Measurements from ENCODE around the gene GPR139.

- TF ChIP-seq, protein P1, sequence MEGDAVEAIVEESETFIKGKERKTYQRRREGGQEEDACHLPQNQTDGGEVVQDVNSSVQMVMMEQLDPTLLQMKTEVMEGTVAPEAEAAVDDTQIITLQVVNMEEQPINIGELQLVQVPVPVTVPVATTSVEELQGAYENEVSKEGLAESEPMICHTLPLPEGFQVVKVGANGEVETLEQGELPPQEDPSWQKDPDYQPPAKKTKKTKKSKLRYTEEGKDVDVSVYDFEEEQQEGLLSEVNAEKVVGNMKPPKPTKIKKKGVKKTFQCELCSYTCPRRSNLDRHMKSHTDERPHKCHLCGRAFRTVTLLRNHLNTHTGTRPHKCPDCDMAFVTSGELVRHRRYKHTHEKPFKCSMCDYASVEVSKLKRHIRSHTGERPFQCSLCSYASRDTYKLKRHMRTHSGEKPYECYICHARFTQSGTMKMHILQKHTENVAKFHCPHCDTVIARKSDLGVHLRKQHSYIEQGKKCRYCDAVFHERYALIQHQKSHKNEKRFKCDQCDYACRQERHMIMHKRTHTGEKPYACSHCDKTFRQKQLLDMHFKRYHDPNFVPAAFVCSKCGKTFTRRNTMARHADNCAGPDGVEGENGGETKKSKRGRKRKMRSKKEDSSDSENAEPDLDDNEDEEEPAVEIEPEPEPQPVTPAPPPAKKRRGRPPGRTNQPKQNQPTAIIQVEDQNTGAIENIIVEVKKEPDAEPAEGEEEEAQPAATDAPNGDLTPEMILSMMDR (IDR thresholded peaks at IDR 0.05): no peak
- no peak for TF ChIP-seq POLR2A (IDR thresholded peaks at IDR 0.05)
Measured at GRCh38 chr16:20002936-20003335, 70.8 kb downstream of the GPR139 start.

Measured in thyroid gland (tissue), 4 donors.